ENCODE results near the gene RAB40B.

GRCh38 chr17:82743344-82744219 lies 45.1 kb upstream of the RAB40B start:
- TF ChIP-seq CTCF (IDR thresholded peaks at IDR 0.05; ENCODE audit: low read depth, low read length), result peak; percentile 20; the same call in 1 of the 2 replicates
- no peak for TF ChIP-seq EZH2phosphoT487 (IDR thresholded peaks at IDR 0.05; ENCODE audit: low read depth)
